ENCODE data around the gene PLA2G4F. TPM values are rescaled to one million over a fixed set of nuclear protein-coding genes. Genes with fewer than 3 reads are reported as not detected.

Gene PLA2G4F
- total and polyA plus RNA-seq, 12 donors: 0.03 to 13.8 (median 1.7) TPM

GRCh38 chr15:42131826-42132806, 24.3 kb downstream of the PLA2G4F start:
- no peak for DNase-seq
- 62 to 65% methylated on average over 9 of the region's 9 CpGs for WGBS, 2 donors
- no peaks in the 10 kb centered on the region for H3K36me3 ChIP-seq
- no peak overlapping the region for H3K27ac ChIP-seq
- H3K27me3 ChIP-seq: peaks cover 0 to 22% (median 5%) of the 10 kb centered on the region in 7 donors
- peak in 1 of 8 donors; percentile 41 for ATAC-seq
- H3K4me3 ChIP-seq: no peak overlapping the region
- no peak for TF ChIP-seq CTCF (IDR thresholded peaks at IDR 0.05)
- intact Hi-C loops (cut with DNase I): loop anchor here in 4 of 10 donors (5.0 to 10.0 kb wide), 4 partner anchors 65 to 140 kb away; no protein-coding TSS in a partner anchor
- H3K4me1 ChIP-seq: no peaks in the 10 kb centered on the region
- H3K9me3 ChIP-seq: no peaks in the 10 kb centered on the region

DNA sequence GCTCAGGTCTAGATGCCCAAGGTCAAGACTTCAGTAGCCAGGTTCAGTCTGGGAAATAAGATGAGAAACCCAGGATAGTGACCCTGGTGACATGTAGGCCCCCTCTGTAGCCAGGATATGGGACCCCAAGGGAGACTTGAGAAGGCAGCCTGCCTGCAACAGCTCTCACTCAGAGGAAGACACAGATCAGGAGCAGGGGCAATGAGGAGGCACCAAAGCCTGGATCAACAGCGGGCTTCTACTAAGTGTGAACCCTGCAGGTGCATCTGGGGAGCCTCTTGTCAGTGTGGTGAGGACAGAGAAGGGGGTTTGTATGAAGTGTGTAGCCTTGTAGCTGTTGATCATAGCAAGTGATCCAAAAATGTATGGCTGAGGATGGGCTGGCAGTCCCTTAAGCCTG, 25.4 kb downstream of the PLA2G4F start:
- 97 to 100% methylated on average over 1 of the region's 1 CpG for WGBS, 2 donors
- no peak for ATAC-seq
- TF ChIP-seq CTCF (IDR thresholded peaks at IDR 0.05): no peak
- no peaks in the 10 kb centered on the region for H3K9me3 ChIP-seq
- H3K27me3 ChIP-seq: peaks cover 0 to 25% (median 5%) of the 10 kb centered on the region in 7 donors
- no peaks in the 10 kb centered on the region for H3K36me3 ChIP-seq
- no peaks in the 10 kb centered on the region for H3K4me1 ChIP-seq
- intact Hi-C loops (cut with DNase I): loop anchor here in 4 of 10 donors (5.0 to 10.0 kb wide), 4 partner anchors 64 to 139 kb away; no protein-coding TSS in a partner anchor
- H3K4me3 ChIP-seq: no peak overlapping the region
- H3K27ac ChIP-seq: no peak overlapping the region
- no peak for DNase-seq

DNA sequence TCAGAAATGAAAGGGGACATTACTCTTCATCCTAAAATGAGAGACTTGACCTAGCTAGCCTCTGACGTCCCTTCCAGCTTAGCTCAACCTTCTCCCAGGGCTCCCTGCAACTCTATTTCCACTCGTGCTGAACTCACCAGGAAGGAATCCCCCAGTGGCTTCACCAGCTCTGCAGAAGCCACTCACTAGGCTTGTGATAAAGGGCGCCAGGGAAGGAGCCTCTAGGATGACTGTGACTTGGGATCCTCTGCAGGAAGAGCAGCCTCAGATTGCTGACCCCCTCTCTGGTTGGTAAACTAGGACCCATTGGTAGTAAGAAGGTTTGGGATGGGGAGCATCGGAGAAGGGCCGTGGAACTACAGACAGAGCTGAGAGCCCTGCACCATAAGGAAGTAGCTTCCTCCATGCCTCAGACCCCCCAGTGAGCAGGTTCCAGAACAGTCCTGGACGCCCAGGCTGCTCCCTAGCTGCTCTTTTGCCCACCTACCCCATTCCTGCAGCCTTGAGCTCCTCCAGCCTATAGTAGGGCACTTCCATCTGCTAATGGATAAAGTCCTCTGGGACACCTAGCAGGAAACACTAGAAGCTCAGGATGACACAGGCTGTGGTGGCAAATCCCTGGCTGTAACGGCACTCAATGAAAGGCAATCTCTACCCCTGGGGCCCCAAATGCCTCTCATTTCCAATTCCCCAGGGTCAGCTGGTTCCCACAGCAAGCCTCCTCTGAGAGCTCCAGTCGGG, 26.0 kb downstream of the PLA2G4F start:
- ATAC-seq: no peak
- no peaks in the 10 kb centered on the region for H3K36me3 ChIP-seq
- no peaks in the 10 kb centered on the region for H3K4me1 ChIP-seq
- TF ChIP-seq CTCF (IDR thresholded peaks at IDR 0.05): no peak
- peaks cover 0 to 25% (median 5%) of the 10 kb centered on the region in 7 donors for H3K27me3 ChIP-seq
- no peak for DNase-seq
- H3K27ac ChIP-seq: no peak overlapping the region
- intact Hi-C loops (cut with DNase I): loop anchor here in 4 of 10 donors (5.0 to 10.0 kb wide), 4 partner anchors 63 to 138 kb away; no protein-coding TSS in a partner anchor
- H3K4me3 ChIP-seq: no peak overlapping the region
- no peaks in the 10 kb centered on the region for H3K9me3 ChIP-seq
- 76% methylated on average over 8 of the region's 8 CpGs for WGBS, 2 donors

DNA sequence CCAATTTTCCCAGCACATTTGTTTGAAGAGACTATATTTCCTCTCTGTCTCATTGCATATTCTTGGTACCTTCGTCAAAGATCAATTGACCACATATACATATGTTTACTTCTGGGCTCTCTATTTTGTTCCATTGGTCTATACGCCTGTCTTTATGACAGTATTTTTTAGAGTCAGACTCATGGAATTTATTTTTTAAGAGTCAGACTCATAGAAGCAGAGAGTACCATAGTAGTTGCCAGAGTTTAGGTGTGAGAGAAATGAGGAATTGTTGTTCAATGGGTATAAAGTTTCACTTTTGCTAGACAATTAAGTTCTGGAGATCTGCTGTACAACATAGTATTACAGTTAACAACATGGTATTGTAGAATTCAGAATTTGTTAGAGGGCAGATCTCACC, 27.1 kb downstream of the PLA2G4F start:
- no peaks in the 10 kb centered on the region for H3K4me1 ChIP-seq
- no peak for TF ChIP-seq CTCF (IDR thresholded peaks at IDR 0.05)
- H3K4me3 ChIP-seq: no peak overlapping the region
- no peak overlapping the region for H3K27ac ChIP-seq
- no peaks in the 10 kb centered on the region for H3K36me3 ChIP-seq
- no peaks in the 10 kb centered on the region for H3K9me3 ChIP-seq
- 82 to 86% methylated on average over 2 of the region's 2 CpGs for WGBS, 2 donors
- peaks cover 0 to 25% (median 5%) of the 10 kb centered on the region in 7 donors for H3K27me3 ChIP-seq
- DNase-seq (no peak), ATAC-seq (no peak)
- intact Hi-C loops (cut with DNase I): no loop called here

Measured in heart right ventricle (tissue), 16 donors.